Effector memory CD4-positive, alpha-beta T cell (primary cell): ENCODE measurements around the gene TAS1R3.
"Not testable (repeated sequence)": the region's sequence is repeated elsewhere in the genome, so short reads cannot be mapped to it uniquely, and the experiment has no call there.

Source experiments
- DNase-seq, 3 donors: peaks; one replicate each; pipeline ENCODE4 v3.0.0-alpha.2; 2020
- H3K27ac ChIP-seq: 2 replicates; pipeline ENCODE4 v1.7.0; 2013; ENCODE audit warnings: mild to moderate bottlenecking, low read length, moderate library complexity; ENCODE audit not compliant: insufficient read depth, poor library complexity, severe bottlenecking
- H3K27me3 ChIP-seq: replicated peaks from 2 replicates; pipeline ENCODE4 v1.7.0; 2013; ENCODE audit warnings: mild to moderate bottlenecking, low read length; ENCODE audit not compliant: insufficient read depth, control insufficient read depth, poor library complexity, severe bottlenecking
- H3K36me3 ChIP-seq: 2 replicates; pipeline ENCODE4 v1.7.0; 2013; ENCODE audit warnings: mild to moderate bottlenecking, low read length, moderate library complexity; ENCODE audit not compliant: control insufficient read depth, insufficient read depth
- H3K4me1 ChIP-seq: 2 replicates; pipeline ENCODE4 v1.7.0; 2013; ENCODE audit warnings: low read length, mild to moderate bottlenecking; ENCODE audit not compliant: control insufficient read depth, insufficient read depth, poor library complexity, severe bottlenecking
- H3K4me3 ChIP-seq: 2 replicates; pipeline ENCODE4 v1.7.0; 2013; ENCODE audit warnings: low read length, low read depth, mild to moderate bottlenecking; ENCODE audit not compliant: insufficient read depth, poor library complexity, severe bottlenecking
- H3K9me3 ChIP-seq: 2 replicates; pipeline ENCODE4 v1.7.0; 2013; ENCODE audit warnings: mild to moderate bottlenecking, low read length, moderate library complexity; ENCODE audit not compliant: control insufficient read depth

Gene TAS1R3

DNA sequence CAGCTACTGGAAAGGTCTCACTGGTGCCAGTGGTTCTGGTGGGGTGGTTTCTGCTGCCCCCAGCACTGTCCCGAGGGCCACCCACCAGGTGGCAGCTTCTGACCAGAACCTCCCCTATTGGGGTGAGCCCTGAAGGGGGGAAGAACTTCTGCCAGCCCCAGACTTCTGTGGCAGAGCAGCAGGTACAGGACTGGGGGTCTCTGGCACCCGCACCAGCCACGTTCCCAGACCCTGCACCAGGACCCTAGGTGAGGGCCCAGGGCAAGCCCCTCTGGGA lies 21.0 kb upstream of the TAS1R3 start:
- DNase-seq = no peak
- peaks cover 30% of the 10 kb centered on the region for H3K4me1 ChIP-seq
- H3K27me3 ChIP-seq = no peaks in the 10 kb centered on the region
- no peaks in the 10 kb centered on the region for H3K9me3 ChIP-seq
- peaks cover 41% of the 10 kb centered on the region for H3K36me3 ChIP-seq
- no peak overlapping the region for H3K4me3 ChIP-seq
- H3K27ac ChIP-seq = no peak overlapping the region

DNA sequence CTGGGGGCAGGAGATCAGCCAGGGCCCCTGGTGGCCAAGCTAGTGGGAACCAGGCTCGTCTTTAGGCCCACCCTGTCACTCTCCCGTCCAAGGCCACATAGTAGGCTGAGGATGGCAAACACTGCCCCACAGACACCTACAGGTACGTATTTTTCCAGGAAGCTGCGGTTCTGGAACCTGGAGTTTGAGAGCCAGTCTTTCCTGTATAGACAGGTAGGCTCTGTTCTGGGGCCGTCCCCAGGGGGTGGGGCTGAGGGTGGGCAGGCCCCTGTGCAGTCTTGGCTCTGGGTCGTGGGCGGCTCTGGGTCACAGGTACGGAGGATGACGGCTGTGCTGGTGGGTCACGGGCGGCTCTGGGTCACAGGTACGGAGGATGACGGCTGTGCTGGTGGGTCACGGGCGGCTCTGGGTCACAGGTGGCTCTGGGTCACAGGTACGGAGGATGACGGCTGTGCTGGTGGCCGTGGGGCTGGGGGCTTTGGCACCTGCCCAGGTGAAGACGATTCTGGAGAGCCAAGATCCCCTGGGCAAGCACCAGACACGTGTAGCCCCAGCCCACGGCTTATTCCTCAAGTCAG lies 20.5 kb upstream of the TAS1R3 start:
- Histone ChIP-seq H3K9me3 (no peaks in the 10 kb centered on the region), H3K36me3 (peaks cover 44% of the 10 kb centered on the region), H3K4me1 (peaks cover 25% of the 10 kb centered on the region), H3K27me3 (no peaks in the 10 kb centered on the region), H3K27ac (no peak overlapping the region), H3K4me3 (no peak overlapping the region)
- DNase-seq = no peak

DNA sequence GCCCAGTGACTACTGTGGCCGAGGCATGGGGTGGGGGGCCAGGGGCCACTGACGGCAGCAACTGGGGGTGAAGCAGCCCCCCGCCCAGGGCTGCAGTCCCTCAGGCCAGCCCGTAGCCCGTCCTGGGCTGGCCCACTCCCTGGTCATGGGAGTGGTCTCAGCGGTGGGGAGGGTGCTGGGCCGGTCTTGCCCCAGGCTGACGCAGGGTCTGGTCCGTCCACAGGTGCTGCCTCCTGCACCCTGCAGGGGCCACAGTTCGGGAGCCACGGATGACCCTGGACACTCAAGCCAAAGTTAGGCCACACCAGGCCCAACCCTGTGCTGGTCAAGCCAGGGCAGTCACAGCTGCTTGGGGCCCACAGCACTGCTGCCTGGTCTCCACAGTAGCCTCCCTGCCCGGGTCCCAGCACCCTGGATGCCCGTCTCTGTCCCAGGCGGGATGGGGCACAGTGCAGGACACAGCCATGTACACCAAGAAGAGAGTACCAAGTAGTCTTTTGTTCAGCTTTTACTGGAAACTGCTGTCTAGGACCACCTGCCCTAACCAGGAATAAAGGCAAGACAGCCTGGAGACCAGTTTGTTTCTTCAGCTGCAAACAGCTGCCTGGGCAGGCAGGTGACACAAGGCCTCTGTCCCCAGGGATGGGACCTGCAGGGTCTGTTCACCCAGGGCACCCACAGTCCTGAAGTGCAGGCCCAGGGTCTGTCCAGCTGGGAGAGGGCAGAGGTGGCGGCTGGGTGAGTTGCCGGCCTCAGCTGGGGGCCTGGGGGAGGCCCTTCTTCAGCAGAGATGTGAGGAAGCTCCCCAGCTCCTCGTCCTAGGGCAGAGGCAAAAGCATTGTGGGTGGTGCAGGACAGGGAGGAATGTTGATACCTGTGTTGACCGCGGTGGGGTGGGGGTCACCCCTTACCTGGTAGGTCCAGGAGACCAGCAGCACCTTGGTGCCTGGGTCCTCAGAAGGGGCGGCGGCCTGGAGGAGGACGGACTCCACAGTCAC lies 19.7 kb upstream of the TAS1R3 start:
- Histone ChIP-seq H3K27ac (no peak overlapping the region), H3K27me3 (no peaks in the 10 kb centered on the region), H3K9me3 (no peaks in the 10 kb centered on the region), H3K4me1 (peaks cover 17% of the 10 kb centered on the region), H3K36me3 (peaks cover 44% of the 10 kb centered on the region), H3K4me3 (no peak overlapping the region)
- DNase-seq = no peak

DNA sequence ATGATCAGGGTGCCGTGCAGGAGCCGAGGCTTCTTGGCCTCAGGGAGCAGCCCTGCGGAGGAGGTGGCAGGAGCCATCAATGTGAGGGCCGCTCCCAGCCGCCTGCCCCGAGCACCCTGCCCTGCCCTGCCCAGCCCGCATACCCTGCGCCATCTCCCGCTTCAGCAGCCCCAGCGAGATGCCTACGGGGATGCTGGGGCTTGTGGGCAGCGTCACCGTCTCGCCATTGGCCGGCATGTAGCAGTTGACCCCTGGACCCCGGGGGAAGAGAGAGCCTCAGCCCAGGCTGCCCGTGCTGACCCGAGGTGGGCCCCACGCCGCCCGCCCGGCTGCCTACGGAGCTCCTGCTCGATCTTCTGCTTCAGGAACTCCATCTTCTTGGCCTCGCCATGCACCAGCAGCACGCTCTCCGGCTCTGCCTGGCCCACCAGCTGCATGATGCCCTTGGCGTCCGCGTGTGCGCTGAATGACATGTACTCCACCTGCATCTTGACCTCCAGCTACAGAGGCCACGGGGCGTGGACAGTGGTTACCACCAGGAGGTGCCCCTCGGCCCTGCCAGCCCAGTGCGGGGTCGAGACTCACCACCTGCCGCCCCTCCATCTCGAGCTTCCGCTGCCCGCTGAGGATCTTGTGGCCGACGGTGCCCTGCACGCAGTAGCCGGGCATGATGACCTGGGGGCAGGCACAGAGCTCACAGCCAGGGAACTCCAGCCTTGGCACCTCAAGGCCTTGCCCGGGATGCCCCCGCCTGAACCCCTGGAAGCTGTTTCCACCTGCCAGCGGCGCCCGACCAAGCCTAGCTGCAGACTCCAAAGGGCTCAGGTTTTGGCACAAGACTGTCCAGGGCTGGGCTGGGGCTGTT lies 18.4 kb upstream of the TAS1R3 start:
- no peaks in the 10 kb centered on the region for H3K27me3 ChIP-seq
- no peak overlapping the region for H3K4me3 ChIP-seq
- H3K9me3 ChIP-seq = no peaks in the 10 kb centered on the region
- peaks cover 7% of the 10 kb centered on the region for H3K4me1 ChIP-seq
- H3K36me3 ChIP-seq = peaks cover 44% of the 10 kb centered on the region
- DNase-seq = no peak
- H3K27ac ChIP-seq = no peak overlapping the region

DNA sequence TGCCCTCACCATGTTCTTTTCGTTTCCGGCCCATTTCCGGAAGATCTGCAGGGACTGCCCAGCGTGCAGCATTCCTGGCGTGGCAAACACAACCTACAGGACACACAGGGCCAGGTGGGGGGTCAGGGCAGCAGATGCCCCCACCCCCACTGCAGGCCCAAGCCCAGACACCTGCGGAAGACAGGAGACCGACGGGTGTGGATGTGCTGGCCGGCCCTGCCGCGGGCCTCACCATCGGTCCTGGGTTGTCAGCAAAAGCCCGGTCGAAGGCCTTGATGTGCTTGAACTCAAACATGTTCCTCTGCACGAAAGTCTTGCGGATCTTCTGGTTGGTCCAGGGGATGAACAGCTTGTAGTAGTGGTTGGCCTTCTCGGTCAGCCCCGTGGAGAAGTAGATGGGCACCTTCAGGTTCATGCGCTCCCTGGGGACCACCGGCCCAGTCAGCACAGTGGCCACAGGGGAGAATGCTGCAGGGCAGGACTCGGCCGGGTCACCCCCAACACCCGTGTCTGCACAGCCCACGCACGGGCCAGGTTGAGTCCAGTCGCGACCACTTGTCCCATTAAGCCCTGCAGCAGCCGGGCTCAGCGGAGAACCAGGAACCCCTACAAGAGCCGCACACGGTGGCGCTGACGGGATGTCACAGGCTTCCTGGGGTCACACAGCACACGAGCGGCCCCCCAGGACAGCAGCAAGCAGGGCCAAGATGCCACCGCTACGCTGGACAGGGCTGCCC lies 17.4 kb upstream of the TAS1R3 start:
- Histone ChIP-seq H3K36me3 (peaks cover 48% of the 10 kb centered on the region), H3K27me3 (no peaks in the 10 kb centered on the region), H3K4me1 (peaks cover 7% of the 10 kb centered on the region), H3K27ac (no peak overlapping the region), H3K9me3 (no peaks in the 10 kb centered on the region), H3K4me3 (no peak overlapping the region)
- DNase-seq = no peak

DNA sequence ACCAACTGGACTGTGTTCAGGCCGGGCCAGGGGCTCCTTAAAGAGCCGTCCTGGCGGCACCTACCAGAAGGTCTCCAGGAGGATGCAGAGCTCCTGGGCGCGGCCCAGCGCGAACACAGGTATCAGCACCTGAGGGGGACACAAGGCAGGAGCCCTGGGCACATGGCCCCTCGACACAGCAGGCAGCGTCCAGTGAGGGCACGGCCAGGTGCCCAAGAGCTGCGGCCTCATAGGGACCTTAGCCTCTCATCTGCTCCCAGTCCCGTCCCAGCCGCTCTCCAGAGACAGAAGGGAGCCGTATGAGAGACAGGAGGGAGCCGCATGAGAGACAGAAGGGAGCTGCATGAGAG lies 16.9 kb upstream of the TAS1R3 start:
- Histone ChIP-seq H3K27ac (no peak overlapping the region), H3K4me1 (peaks cover 5% of the 10 kb centered on the region), H3K27me3 (no peaks in the 10 kb centered on the region), H3K9me3 (no peaks in the 10 kb centered on the region), H3K36me3 (peaks cover 54% of the 10 kb centered on the region), H3K4me3 (no peak overlapping the region)
- DNase-seq = no peak

DNA sequence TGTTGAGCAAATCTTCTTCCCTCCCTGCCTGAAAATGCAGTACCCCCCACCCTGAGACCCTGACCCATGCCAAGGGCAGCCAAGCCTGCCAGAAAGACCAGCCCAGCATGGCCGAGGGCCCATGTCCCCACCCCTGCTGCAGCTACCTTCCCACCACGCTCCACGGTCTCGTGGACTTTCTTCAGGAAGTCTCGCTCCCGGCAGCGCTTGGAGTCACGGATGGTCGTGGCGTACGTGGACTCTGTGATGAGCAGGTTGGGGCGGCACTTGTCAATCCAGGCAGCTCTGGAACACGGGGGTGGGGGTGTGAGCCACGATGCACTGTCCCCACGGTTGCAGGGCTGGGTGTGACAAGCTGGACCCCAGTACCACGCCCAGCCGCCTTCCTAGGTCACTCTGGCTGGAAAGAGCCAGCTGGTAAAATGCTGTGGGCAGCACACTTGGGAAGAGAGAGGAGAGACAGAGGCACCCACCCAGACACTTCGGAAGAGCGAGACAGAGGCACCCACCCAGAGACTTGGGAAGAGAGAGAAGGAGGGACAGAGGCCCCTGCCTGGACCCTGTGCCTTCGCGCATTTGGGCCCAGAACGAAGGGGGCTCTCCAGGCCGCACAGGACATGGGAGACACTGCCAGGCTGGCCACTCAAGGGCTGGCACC lies 16.3 kb upstream of the TAS1R3 start:
- H3K9me3 ChIP-seq = no peaks in the 10 kb centered on the region
- H3K27ac ChIP-seq = no peak overlapping the region
- peaks cover 57% of the 10 kb centered on the region for H3K36me3 ChIP-seq
- no peaks in the 10 kb centered on the region for H3K4me1 ChIP-seq
- no peak overlapping the region for H3K4me3 ChIP-seq
- DNase-seq = no peak
- H3K27me3 ChIP-seq = no peaks in the 10 kb centered on the region

DNA sequence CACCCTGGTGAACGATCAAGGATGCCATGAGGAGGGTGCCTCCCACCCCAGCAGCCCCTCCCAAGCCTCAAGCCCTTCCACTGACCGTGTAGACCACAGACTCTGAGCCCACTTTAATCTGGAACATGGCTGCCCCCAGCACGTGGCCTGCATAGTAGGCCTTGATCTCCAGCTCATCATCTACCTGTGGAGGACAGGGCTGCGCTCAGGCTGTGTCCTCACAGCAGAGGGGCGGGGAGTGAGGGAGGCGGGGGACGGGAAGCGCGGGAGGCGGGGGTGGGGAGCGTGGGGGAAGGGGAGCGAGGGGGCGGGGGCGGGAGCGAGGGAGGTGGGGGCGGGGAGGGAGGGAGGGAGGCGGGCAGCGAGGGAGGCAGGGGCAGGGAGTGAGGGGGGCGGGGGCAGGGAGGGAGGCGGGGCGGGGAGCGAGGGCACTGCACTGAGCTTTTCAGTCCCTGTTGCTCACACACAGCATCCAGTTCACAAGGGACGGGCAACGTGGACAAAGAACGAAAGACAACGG lies 15.6 kb upstream of the TAS1R3 start:
- Histone ChIP-seq H3K36me3 (peaks cover 58% of the 10 kb centered on the region), H3K27me3 (no peaks in the 10 kb centered on the region), H3K27ac (no peak overlapping the region), H3K9me3 (no peaks in the 10 kb centered on the region), H3K4me1 (no peaks in the 10 kb centered on the region), H3K4me3 (no peak overlapping the region)
- DNase-seq = no peak

DNA sequence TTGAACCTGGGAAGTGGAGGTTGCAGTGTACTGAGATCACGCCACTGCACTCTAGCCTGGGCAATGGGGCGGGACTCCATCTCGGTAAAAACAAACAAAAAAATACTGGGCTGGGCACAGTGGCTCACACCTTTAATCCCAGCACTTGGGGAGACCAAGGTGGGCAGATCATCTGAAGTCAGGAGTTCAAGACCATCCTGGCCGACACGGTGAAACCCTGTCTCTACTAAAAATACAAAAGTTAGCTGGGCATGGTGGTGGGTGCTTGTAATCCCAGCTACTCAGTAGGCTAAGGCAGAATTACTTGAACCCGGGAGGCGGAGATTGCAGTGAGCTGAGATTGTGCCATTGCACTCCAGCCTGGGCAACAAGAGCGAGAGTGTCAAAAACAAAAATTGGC lies 14.9 kb upstream of the TAS1R3 start:
- not testable (repeated sequence) for H3K4me3 ChIP-seq, H3K9me3 ChIP-seq, H3K27ac ChIP-seq, H3K4me1 ChIP-seq, DNase-seq, H3K27me3 ChIP-seq
- H3K36me3 ChIP-seq = peaks cover 56% of the 10 kb centered on the region
